Measurements from ENCODE around the gene APBB2. TPM values are rescaled to one million over a fixed set of nuclear protein-coding genes. Genes with fewer than 3 reads are reported as not detected.
"Not testable (repeated sequence)": the region's sequence is repeated elsewhere in the genome, so short reads cannot be mapped to it uniquely, and the experiment has no call there.

The APBB2 gene
- total RNA-seq, 2 experiments from 2014 or later, result 1.3 to 1.5 TPM

- H3K27ac Mint-ChIP-seq; POLR2A ChIA-PET; DNase-seq; ATAC-seq; H3K4me3 Mint-ChIP-seq; H3K27me3 Mint-ChIP-seq; H3K9me3 Mint-ChIP-seq (ENCODE audit: low read depth); H3K36me3 Mint-ChIP-seq (ENCODE audit: low read depth); intact Hi-C loops (cut with DNase I, micrococcal nuclease); H3K4me1 Mint-ChIP-seq: not testable (repeated sequence)
- CTCF ChIA-PET, result interaction anchor here (0.6 to 2.5 kb wide), 8 partner anchors 8 to 504 kb away, joined by 3 to 11 read pairs (median 4); no protein-coding TSS in a partner anchor
Observed at GRCh38 chr4:40900531-40900930, 313.8 kb downstream of the APBB2 start.

GRCh38 chr4:40897557-40898203 is 316.7 kb downstream of the APBB2 start:
- CTCF ChIA-PET, result interaction anchor here (0.6 to 2.7 kb wide), 21 partner anchors 9 to 387 kb away, joined by 3 to 25 read pairs (median 5); no protein-coding TSS in a partner anchor
- H3K27ac Mint-ChIP-seq, result no peak overlapping the region
- peak; percentile 74 for ATAC-seq

GRCh38 chr4:40890764-40891163 is 323.6 kb downstream of the APBB2 start:
- DNase-seq, result no peak
- Mint-ChIP-seq H3K4me3 (no peak overlapping the region), H3K36me3 (ENCODE audit: low read depth) (no peaks in the 10 kb centered on the region), H3K27me3 (peaks cover 3% of the 10 kb centered on the region), H3K27ac (no peak overlapping the region), H3K9me3 (ENCODE audit: low read depth) (no peaks in the 10 kb centered on the region), H3K4me1 (peaks cover 10% of the 10 kb centered on the region)
- no peak for ATAC-seq
- intact Hi-C loops (cut with DNase I, micrococcal nuclease), result no loop called here
- ChIA-PET POLR2A (no interaction called here), CTCF (interaction anchor here (0.6 to 2.6 kb wide), 2 partner anchors 33 to 68 kb away, joined by 3 to 7 read pairs; no protein-coding TSS in a partner anchor)

More at GRCh38 chr4:40897557-40898203, 316.7 kb downstream of the APBB2 start:
- Mint-ChIP-seq H3K4me1 (peaks cover 4% of the 10 kb centered on the region), H3K4me3 (peak overlapping the region; percentile 26), H3K9me3 (ENCODE audit: low read depth) (no peaks in the 10 kb centered on the region), H3K36me3 (ENCODE audit: low read depth) (no peaks in the 10 kb centered on the region), H3K27me3 (peaks cover 2% of the 10 kb centered on the region)
- POLR2A ChIA-PET, result no interaction called here
- intact Hi-C loops (cut with DNase I, micrococcal nuclease), result loop anchor here (1.0 to 5.0 kb wide), 3 partner anchors 55 to 160 kb away; no protein-coding TSS in a partner anchor
- peak; percentile 83 for DNase-seq

- peaks cover 10% of the 10 kb centered on the region for H3K4me1 Mint-ChIP-seq
- DNase-seq, result no peak
- POLR2A ChIA-PET, result no interaction called here
- H3K9me3 Mint-ChIP-seq (ENCODE audit: low read depth), result no peaks in the 10 kb centered on the region
- CTCF ChIA-PET, result no interaction called here
- intact Hi-C loops (cut with DNase I, micrococcal nuclease), result no loop called here
- H3K27me3 Mint-ChIP-seq, result peaks cover 3% of the 10 kb centered on the region
- ATAC-seq, result no peak
- no peaks in the 10 kb centered on the region for H3K36me3 Mint-ChIP-seq (ENCODE audit: low read depth)
- no peak overlapping the region for H3K4me3 Mint-ChIP-seq
- H3K27ac Mint-ChIP-seq, result no peak overlapping the region
Observed at GRCh38 chr4:40890199-40890598, 324.1 kb downstream of the APBB2 start.

- intact Hi-C loops (cut with DNase I, micrococcal nuclease), result no loop called here
Observed at GRCh38 chr4:40888933-40889332, 325.4 kb downstream of the APBB2 start.

GRCh38 chr4:40887764-40888131 is 326.6 kb downstream of the APBB2 start:
- Mint-ChIP-seq H3K27me3 (peaks cover 7% of the 10 kb centered on the region), H3K4me3 (no peak overlapping the region), H3K36me3 (ENCODE audit: low read depth) (no peaks in the 10 kb centered on the region), H3K9me3 (ENCODE audit: low read depth) (no peaks in the 10 kb centered on the region), H3K27ac (no peak overlapping the region), H3K4me1 (peaks cover 10% of the 10 kb centered on the region)
- DNase-seq, result peak; percentile 16
- intact Hi-C loops (cut with DNase I, micrococcal nuclease), result no loop called here
- POLR2A ChIA-PET, result interaction anchor here (0.6 kb wide), 2 partner anchors 784 to 1608 kb away, joined by 4 to 7 read pairs; no protein-coding TSS in a partner anchor
- CTCF ChIA-PET, result interaction anchor here (0.8 to 2.0 kb wide), 5 partner anchors 10 to 832 kb away, joined by 3 to 10 read pairs (median 3); no protein-coding TSS in a partner anchor
- ATAC-seq, result peak; percentile 85

More at GRCh38 chr4:40888933-40889332, 325.4 kb downstream of the APBB2 start:
- peaks cover 10% of the 10 kb centered on the region for H3K4me1 Mint-ChIP-seq
- POLR2A ChIA-PET, result no interaction called here
- H3K36me3 Mint-ChIP-seq (ENCODE audit: low read depth), result no peaks in the 10 kb centered on the region
- no peaks in the 10 kb centered on the region for H3K9me3 Mint-ChIP-seq (ENCODE audit: low read depth)
- peaks cover 3% of the 10 kb centered on the region for H3K27me3 Mint-ChIP-seq
- CTCF ChIA-PET, result interaction anchor here (0.6 to 2.0 kb wide), 4 partner anchors 9 to 23 kb away, joined by 3 to 10 read pairs (median 4); no protein-coding TSS in a partner anchor
- no peak overlapping the region for H3K4me3 Mint-ChIP-seq
- ATAC-seq (no peak), DNase-seq (no peak)
- no peak overlapping the region for H3K27ac Mint-ChIP-seq

- no peaks in the 10 kb centered on the region for H3K36me3 Mint-ChIP-seq (ENCODE audit: low read depth)
- H3K4me1 Mint-ChIP-seq, result peaks cover 10% of the 10 kb centered on the region
- peaks cover 13% of the 10 kb centered on the region for H3K27me3 Mint-ChIP-seq
- intact Hi-C loops (cut with DNase I, micrococcal nuclease), result no loop called here
- DNase-seq, result no peak
- H3K27ac Mint-ChIP-seq, result no peak overlapping the region
- POLR2A ChIA-PET, result interaction anchor here (0.6 kb wide), 1 partner anchor 784 kb away, joined by 4 read pairs; no protein-coding TSS in a partner anchor
- CTCF ChIA-PET, result interaction anchor here (0.9 kb wide), 1 partner anchor 13 kb away, joined by 3 read pairs; no protein-coding TSS in a partner anchor
- no peak for ATAC-seq
- no peak overlapping the region for H3K4me3 Mint-ChIP-seq
- H3K9me3 Mint-ChIP-seq (ENCODE audit: low read depth), result no peaks in the 10 kb centered on the region
Observed at GRCh38 chr4:40886931-40887763, 327.2 kb downstream of the APBB2 start.

- ATAC-seq (no peak), DNase-seq (no peak)
- ChIA-PET CTCF (interaction anchor here (0.7 kb wide), 1 partner anchor 12 kb away, joined by 3 read pairs; no protein-coding TSS in a partner anchor), POLR2A (no interaction called here)
- H3K9me3 Mint-ChIP-seq (ENCODE audit: low read depth), result no peaks in the 10 kb centered on the region
- intact Hi-C loops (cut with DNase I, micrococcal nuclease), result no loop called here
- no peaks in the 10 kb centered on the region for H3K4me1 Mint-ChIP-seq
- no peak overlapping the region for H3K4me3 Mint-ChIP-seq
- no peak overlapping the region for H3K27ac Mint-ChIP-seq
- H3K27me3 Mint-ChIP-seq, result peaks cover 13% of the 10 kb centered on the region
- H3K36me3 Mint-ChIP-seq (ENCODE audit: low read depth), result no peaks in the 10 kb centered on the region
Observed at GRCh38 chr4:40881851-40882250, 332.5 kb downstream of the APBB2 start.

GRCh38 chr4:40881096-40881495 is 333.2 kb downstream of the APBB2 start:
- DNase-seq, result no peak
- Mint-ChIP-seq H3K4me3 (no peak overlapping the region), H3K36me3 (ENCODE audit: low read depth) (no peaks in the 10 kb centered on the region), H3K4me1 (no peaks in the 10 kb centered on the region), H3K27me3 (peaks cover 13% of the 10 kb centered on the region), H3K27ac (no peak overlapping the region), H3K9me3 (ENCODE audit: low read depth) (no peaks in the 10 kb centered on the region)
- POLR2A ChIA-PET, result no interaction called here
- intact Hi-C loops (cut with DNase I, micrococcal nuclease), result no loop called here
- no peak for ATAC-seq
- CTCF ChIA-PET, result no interaction called here

- H3K36me3 Mint-ChIP-seq (ENCODE audit: low read depth), result no peaks in the 10 kb centered on the region
- H3K27me3 Mint-ChIP-seq, result peaks cover 11% of the 10 kb centered on the region
- POLR2A ChIA-PET, result no interaction called here
- H3K27ac Mint-ChIP-seq, result no peak overlapping the region
- H3K4me3 Mint-ChIP-seq, result no peak overlapping the region
- H3K9me3 Mint-ChIP-seq (ENCODE audit: low read depth), result no peaks in the 10 kb centered on the region
- DNase-seq (no peak), ATAC-seq (no peak)
- no peaks in the 10 kb centered on the region for H3K4me1 Mint-ChIP-seq
- intact Hi-C loops (cut with DNase I, micrococcal nuclease), result no loop called here
- CTCF ChIA-PET, result interaction anchor here (1.0 kb wide), 1 partner anchor 37 kb away, joined by 5 read pairs; no protein-coding TSS in a partner anchor
Observed at GRCh38 chr4:40878548-40879055, 335.7 kb downstream of the APBB2 start.

- no peak for ATAC-seq
- POLR2A ChIA-PET, result no interaction called here
- DNase-seq, result no peak
- Mint-ChIP-seq H3K27me3 (peaks cover 3% of the 10 kb centered on the region), H3K4me1 (no peaks in the 10 kb centered on the region), H3K27ac (no peak overlapping the region), H3K4me3 (no peak overlapping the region), H3K36me3 (ENCODE audit: low read depth) (no peaks in the 10 kb centered on the region), H3K9me3 (ENCODE audit: low read depth) (no peaks in the 10 kb centered on the region)
- CTCF ChIA-PET, result interaction anchor here (1.1 kb wide), 1 partner anchor 36 kb away, joined by 5 read pairs; no protein-coding TSS in a partner anchor
- intact Hi-C loops (cut with DNase I, micrococcal nuclease), result no loop called here
Observed at GRCh38 chr4:40877081-40877480, 337.3 kb downstream of the APBB2 start.

Measured in activated CD4-positive, alpha-beta T cell treated with anti-CD3 and anti-CD28 coated beads for 36 hours (primary cell).